B cell (primary cell): ENCODE measurements around the gene RASSF4. TPM values are rescaled to one million over a fixed set of nuclear protein-coding genes. Genes with fewer than 3 reads are reported as not detected.
A peak's percentile ranks its signal among the peaks of the same experiment; 100 is the strongest.

Source experiments
- ATAC-seq: fragments of 200-7000 bp; cut with Tn5 transposase; one replicate; pipeline ENCODE4 v1.10.0; 2021; ENCODE audit warnings: low read depth, mild to moderate bottlenecking, moderate number of reproducible peaks, moderate library complexity
- CTCF ChIA-PET: fragments of 350-600 bp; sonication (Branson Sonifier 250); formaldehyde crosslinking; loops from one replicate; lab custom pipeline; 2021; ENCODE audit warnings: antibody characterized with exemption, inconsistent platforms; lab: Charles Lee
- POLR2A ChIA-PET: fragments of 350-600 bp; sonication (Branson Sonifier 250); formaldehyde crosslinking; loops from one replicate; lab custom pipeline; 2021; ENCODE audit warnings: antibody characterized with exemption; lab: Charles Lee
- DNase-seq: peaks from one replicate; pipeline ENCODE4 v3.0.0; 2013
- H2AFZ ChIP-seq: 2 replicates; pipeline ENCODE4 v1.6.1; 2012; ENCODE audit warnings: mild to moderate bottlenecking, low read depth, low read length; ENCODE audit not compliant: insufficient read depth, poor library complexity, severe bottlenecking
- H3K27ac ChIP-seq, 2 donors: 1 replicate in 1 of 2; 2 replicates in 1 of 2; pipeline ENCODE4 v1.5.1; 2012 to 2013; ENCODE audit warnings: low read length in 2 of 2, mild to moderate bottlenecking in 2 of 2, moderate library complexity in 1 of 2
- H3K27me3 ChIP-seq, 4 experiments: fragments of 200-600 bp in 1 of 4; sonication (generic) in 1 of 4; replicated peaks in 1 of 4; 1 replicate in 2 of 4; 2 replicates in 2 of 4; pipeline versions ENCODE4 v1.6.1 to v1.7.0; 2013 to 2016; ENCODE audit warnings: low read length in 3 of 4, mild to moderate bottlenecking in 2 of 4, mixed read lengths in 1 of 4, moderate library complexity in 1 of 4; ENCODE audit not compliant: insufficient read depth in 4 of 4, control insufficient read depth in 3 of 4; ENCODE audit errors: control extremely low read depth in 1 of 4
- H3K36me3 ChIP-seq, 2 experiments: replicated peaks in 1 of 2; 1 replicate in 1 of 2; 2 replicates in 1 of 2; pipeline versions ENCODE4 v1.6.1 to v1.7.1; 2013; ENCODE audit warnings: low read length in 1 of 2; ENCODE audit not compliant: insufficient read depth in 2 of 2, control insufficient read depth in 1 of 2; ENCODE audit errors: control extremely low read depth in 1 of 2, extremely low read depth in 1 of 2
- H3K4me1 ChIP-seq, 2 donors: fragments of 200-600 bp in 1 of 2; sonication (generic) in 1 of 2; 1 replicate in 1 of 2; 2 replicates in 1 of 2; pipeline versions ENCODE4 v1.5.1 to v1.6.1; 2013 to 2017; ENCODE audit warnings: low read length in 2 of 2; ENCODE audit not compliant: control insufficient read depth in 2 of 2, insufficient read depth in 2 of 2
- H3K4me2 ChIP-seq: replicated peaks from 2 replicates; pipeline ENCODE3; 2012; ENCODE audit warnings: mild to moderate bottlenecking, low read depth, low read length; ENCODE audit not compliant: poor library complexity, severe bottlenecking
- H3K4me3 ChIP-seq, 5 experiments: fragments of 200-600 bp in 1 of 5; sonication (generic) in 1 of 5; 1 replicate in 3 of 5; 2 replicates in 2 of 5; pipeline versions ENCODE4 v1.5.1 to v1.7.0; 2011 to 2016; ENCODE audit warnings: low read length in 4 of 5, mild to moderate bottlenecking in 4 of 5, low read depth in 2 of 5, control low read depth in 1 of 5, moderate library complexity in 1 of 5; ENCODE audit not compliant: insufficient read depth in 1 of 5; ENCODE audit errors: control extremely low read depth in 1 of 5, extremely low read depth in 1 of 5
- H3K79me2 ChIP-seq: fragments of 200-600 bp; sonication (generic); one replicate; pipeline ENCODE4 v1.6.0; 2016; ENCODE audit warnings: low read length; ENCODE audit not compliant: control insufficient read depth, insufficient read depth
- H3K9ac ChIP-seq: fragments of 200-600 bp; sonication (generic); 2 replicates; pipeline ENCODE4 v1.6.1; 2017; ENCODE audit warnings: mild to moderate bottlenecking, low read length, moderate library complexity
- H3K9me3 ChIP-seq, 3 donors: one replicate each; pipeline versions ENCODE4 v1.6.1 to v1.7.1; 2013; ENCODE audit warnings: low read length in 2 of 3; ENCODE audit not compliant: control insufficient read depth in 2 of 3, insufficient read depth in 1 of 3; ENCODE audit errors: control extremely low read depth in 1 of 3
- H4K20me1 ChIP-seq: 2 replicates; pipeline ENCODE4 v1.6.0; 2012; ENCODE audit warnings: mild to moderate bottlenecking, low read length; ENCODE audit not compliant: insufficient read depth, control insufficient read depth, poor library complexity, severe bottlenecking
- H3K27ac Mint-ChIP-seq: one replicate; pipeline ENCODE4 v1.8.0; 2021; ENCODE audit warnings: mixed read lengths
- H3K27me3 Mint-ChIP-seq: one replicate; pipeline ENCODE4 v1.8.0; 2021; ENCODE audit warnings: mixed read lengths
- H3K4me1 Mint-ChIP-seq: one replicate; pipeline ENCODE4 v1.8.0; 2021; ENCODE audit warnings: mixed read lengths
- H3K4me3 Mint-ChIP-seq: one replicate; pipeline ENCODE4 v1.8.0; 2021; ENCODE audit warnings: mixed read lengths
- H3K9me3 Mint-ChIP-seq: one replicate; pipeline ENCODE4 v1.8.0; 2022; ENCODE audit warnings: mixed read lengths; ENCODE audit not compliant: insufficient read depth
- EZH2 ChIP-seq: IDR thresholded peaks from 2 replicates; pipeline ENCODE4 v1.6.1; 2012; ENCODE audit warnings: borderline replicate concordance, low read depth, mild to moderate bottlenecking, moderate library complexity, low read length; ENCODE audit not compliant: insufficient read depth, poor library complexity, severe bottlenecking
- WGBS: methylation state at CpG from one replicate; pipeline ENCODE4 v1.1.5; 2013; ENCODE audit warnings: missing lambda C conversion rate; ENCODE audit not compliant: insufficient coverage; 5-methylcytosine and 5-hydroxymethylcytosine counted together
- intact Hi-C: fragments of 100-400 bp; cut with micrococcal nuclease; formaldehyde crosslinking; loops from one replicate; pipeline ENCODE4 v1.10.0; 2022
- polyA plus RNA-seq: library from polyadenylated mRNA; depleted of rRNA; stranded (reverse); fragments of >200 nt; gene quantifications from 2 replicates; pipeline ENCODE4 v1.2.3, GENCODE V29; 2012
- total RNA-seq, 2 donors: library from RNA; stranded (reverse); fragments of 120-200 nt in 1 of 2; gene quantifications; 1 replicate in 1 of 2; 2 replicates in 1 of 2; pipeline versions ENCODE4 v1.2.3 to v1.2.4, GENCODE V29; 2013 to 2022
- TF ChIP-seq, protein P1 (sequence below): fragments of 200-600 bp; IDR thresholded peaks from one replicate; pipeline ENCODE4 v1.8.0; 2022; ENCODE audit warnings: antibody characterized with exemption, mild to moderate bottlenecking

RASSF4 gene
- total and polyA plus RNA-seq, 2 donors (not counting 1 experiment from before 2014, with no cell fraction given) = 1.9 to 2.6 TPM

DNA sequence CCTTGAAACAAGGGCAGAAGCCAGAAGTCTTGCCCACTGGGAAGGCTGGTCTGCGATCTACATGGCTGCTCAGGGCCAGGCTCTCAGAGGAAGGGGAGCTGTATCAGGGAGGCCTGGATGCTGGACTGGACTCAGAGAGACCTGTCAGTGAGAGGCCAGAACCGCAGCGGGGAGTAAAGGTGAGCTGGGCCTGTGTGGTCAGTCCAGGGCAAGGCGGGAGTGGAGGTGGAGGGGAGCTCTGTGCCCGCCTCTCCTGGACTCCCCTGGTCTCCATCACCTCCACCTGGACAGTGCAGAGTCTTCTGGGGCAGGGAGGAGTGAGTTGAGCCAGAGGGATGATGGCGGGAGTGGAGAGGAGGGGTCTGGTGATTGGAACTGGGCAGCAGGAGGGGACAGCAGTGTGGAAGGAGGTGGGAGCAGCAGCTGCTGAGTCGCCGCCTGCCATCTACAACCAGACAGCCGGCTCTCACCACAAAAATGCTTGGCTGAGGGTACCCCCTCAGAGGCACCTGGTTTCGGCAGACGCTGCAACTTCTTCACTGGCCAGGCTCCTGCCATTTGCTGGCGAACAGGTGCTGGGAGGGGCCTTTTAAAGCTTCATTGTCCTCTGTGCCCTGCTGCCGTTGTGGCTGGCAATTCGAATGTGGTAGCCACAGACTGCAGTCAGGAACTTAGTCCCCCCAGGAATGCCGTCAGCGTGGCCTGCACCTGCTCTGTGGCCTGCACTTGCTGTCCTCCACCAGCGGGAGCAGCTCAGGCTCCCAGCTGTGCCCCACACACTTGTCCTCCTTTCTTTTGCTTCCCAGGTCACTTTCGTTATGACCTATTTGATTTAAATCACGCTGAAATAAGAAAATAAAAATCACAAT is 3.5 kb downstream of the RASSF4 start:
- Histone ChIP-seq H4K20me1 (no peaks in the 10 kb centered on the region), H3K27me3 (peaks cover 0 to 2% (median 0%) of the 10 kb centered on the region in 4 experiments), H3K27ac (no peak overlapping the region), H3K4me3 (no peak overlapping the region), H3K9me3 (no peaks in the 10 kb centered on the region), H2AFZ (peak overlapping the region; percentile 61), H3K9ac (peak overlapping the region; percentile 15), H3K36me3 (no peaks in the 10 kb centered on the region), H3K79me2 (peaks cover 14% of the 10 kb centered on the region), H3K4me2 (peak overlapping the region; percentile 56), H3K4me1 (peaks cover 52 to 80% of the 10 kb centered on the region in 2 donors)
- no peak for TF ChIP-seq EZH2
- TF ChIP-seq, protein P1, sequence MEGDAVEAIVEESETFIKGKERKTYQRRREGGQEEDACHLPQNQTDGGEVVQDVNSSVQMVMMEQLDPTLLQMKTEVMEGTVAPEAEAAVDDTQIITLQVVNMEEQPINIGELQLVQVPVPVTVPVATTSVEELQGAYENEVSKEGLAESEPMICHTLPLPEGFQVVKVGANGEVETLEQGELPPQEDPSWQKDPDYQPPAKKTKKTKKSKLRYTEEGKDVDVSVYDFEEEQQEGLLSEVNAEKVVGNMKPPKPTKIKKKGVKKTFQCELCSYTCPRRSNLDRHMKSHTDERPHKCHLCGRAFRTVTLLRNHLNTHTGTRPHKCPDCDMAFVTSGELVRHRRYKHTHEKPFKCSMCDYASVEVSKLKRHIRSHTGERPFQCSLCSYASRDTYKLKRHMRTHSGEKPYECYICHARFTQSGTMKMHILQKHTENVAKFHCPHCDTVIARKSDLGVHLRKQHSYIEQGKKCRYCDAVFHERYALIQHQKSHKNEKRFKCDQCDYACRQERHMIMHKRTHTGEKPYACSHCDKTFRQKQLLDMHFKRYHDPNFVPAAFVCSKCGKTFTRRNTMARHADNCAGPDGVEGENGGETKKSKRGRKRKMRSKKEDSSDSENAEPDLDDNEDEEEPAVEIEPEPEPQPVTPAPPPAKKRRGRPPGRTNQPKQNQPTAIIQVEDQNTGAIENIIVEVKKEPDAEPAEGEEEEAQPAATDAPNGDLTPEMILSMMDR = peak; percentile 32
- Mint-ChIP-seq H3K4me1 (peaks cover 72% of the 10 kb centered on the region), H3K4me3 (peak overlapping the region; percentile 56), H3K9me3 (no peaks in the 10 kb centered on the region), H3K27me3 (no peaks in the 10 kb centered on the region), H3K27ac (peak overlapping the region; percentile 50)
- no peak for ATAC-seq
- peak; percentile 37 for DNase-seq
- ChIA-PET POLR2A (interaction anchor here (1.5 kb wide), 1 partner anchor 40 kb away, joined by 3 read pairs; no protein-coding TSS in a partner anchor), CTCF (interaction anchor here (0.7 to 3.7 kb wide), 11 partner anchors 10 to 40 kb away, joined by 3 to 24 read pairs (median 5); partner anchors contain the start of genes DEPP1 and ZNF22)
- WGBS = 36% methylated on average over 11 of the region's 19 CpGs
- intact Hi-C loops = no loop called here
